Esophagus muscularis mucosa (tissue), 4 donors: ENCODE measurements around the gene NOG. TPM values are rescaled to one million over a fixed set of nuclear protein-coding genes. Genes with fewer than 3 reads are reported as not detected.

ENCODE experiments used
- DNase-seq: peaks from one replicate; pipeline ENCODE4 v3.0.0-alpha.2; 2017; ENCODE audit errors: extremely low spot score
- H3K27ac ChIP-seq, 4 donors: fragments of 200-600 bp; sonication (generic); replicated peaks in 1 of 4; 1 replicate in 3 of 4; 2 replicates in 1 of 4; pipeline ENCODE4 v1.5.1; 2016 to 2019; ENCODE audit warnings: mild to moderate bottlenecking in 1 of 4
- H3K27me3 ChIP-seq, 4 donors: fragments of 200-600 bp; sonication (generic); one replicate each; pipeline versions ENCODE4 v1.5.1 to v1.6.0; 2016 to 2019
- H3K36me3 ChIP-seq, 4 donors: fragments of 200-600 bp; sonication (generic); one replicate each; pipeline ENCODE4 v1.5.1; 2016 to 2019
- H3K4me1 ChIP-seq, 4 donors: fragments of 200-600 bp; sonication (generic); one replicate each; pipeline ENCODE4 v1.5.1; 2016 to 2019
- H3K4me3 ChIP-seq, 4 donors: fragments of 200-600 bp; sonication (generic); 1 replicate in 2 of 4; 2 replicates in 2 of 4; pipeline ENCODE4 v1.5.1; 2016 to 2019; ENCODE audit warnings: mild to moderate bottlenecking in 4 of 4, moderate library complexity in 1 of 4
- H3K9me3 ChIP-seq, 4 donors: fragments of 200-600 bp; sonication (generic); 1 replicate in 3 of 4; 2 replicates in 1 of 4; pipeline ENCODE4 v1.5.1; 2016 to 2019
- CTCF ChIP-seq, 3 experiments: fragments of 200-600 bp in 2 of 3; fragments of 450-650 bp in 1 of 3; sonication (generic) in 2 of 3; IDR thresholded peaks; one replicate each; pipeline ENCODE4 v1.5.1; 2017 to 2019; ENCODE audit warnings: antibody characterized with exemption in 3 of 3, mild to moderate bottlenecking in 2 of 3, moderate library complexity in 1 of 3
- EP300 ChIP-seq: sonication (generic); formaldehyde crosslinking; IDR thresholded peaks from one replicate; pipeline ENCODE4 v1.6.1; 2017; ENCODE audit warnings: antibody characterized with exemption
- POLR2A ChIP-seq: fragments of 450-650 bp; IDR thresholded peaks from one replicate; pipeline ENCODE4 v1.6.1; 2017; ENCODE audit warnings: antibody characterized with exemption, moderate library complexity, mild to moderate bottlenecking, low read depth
- POLR2AphosphoS5 ChIP-seq, 2 donors: sonication (generic); formaldehyde crosslinking; IDR thresholded peaks; one replicate each; pipeline ENCODE4 v1.6.1; 2017; ENCODE audit warnings: antibody characterized with exemption in 2 of 2
- WGBS: methylation state at CpG from one replicate; pipeline ENCODE4 v1.1.5; 2018; 5-methylcytosine and 5-hydroxymethylcytosine counted together
- intact Hi-C: fragments of 100-400 bp; cut with DNase I; formaldehyde crosslinking; loops from one replicate; pipeline ENCODE4 v1.15.1; 2023
- total RNA-seq, 4 donors: library from RNA; depleted of rRNA; stranded (reverse); fragments of >200 nt; gene quantifications; one replicate each; pipeline versions ENCODE4 v1.1.0 to v1.2.1, GENCODE V29; 2016

NOG gene
- total RNA-seq, 4 donors from 2014 or later, result 0.42 to 9.1 (median 6.7) TPM

- intact Hi-C loops, result no loop called here
- no peak for TF ChIP-seq POLR2A
- TF ChIP-seq POLR2AphosphoS5 (IDR thresholded peaks at IDR 0.05), result no peak
- TF ChIP-seq EP300, result no peak
- no peak for TF ChIP-seq CTCF (IDR thresholded peaks at IDR 0.05)
- Histone ChIP-seq H3K27ac (no peak overlapping the region), H3K4me3 (no peak overlapping the region), H3K9me3 (no peaks in the 10 kb centered on the region), H3K27me3 (peaks cover 0 to 9% (median 0%) of the 10 kb centered on the region in 4 donors), H3K36me3 (no peaks in the 10 kb centered on the region), H3K4me1 (peaks cover 5 to 17% (median 12%) of the 10 kb centered on the region in 4 donors)
- 80% methylated on average over 5 of the region's 5 CpGs for WGBS
- no peak for DNase-seq
These were observed 11.6 kb upstream of the NOG start for GRCh38 chr17:56581635-56582627.

- Histone ChIP-seq H3K4me3 (no peak overlapping the region), H3K36me3 (no peaks in the 10 kb centered on the region), H3K9me3 (no peaks in the 10 kb centered on the region), H3K27me3 (peaks cover 0 to 27% (median 0%) of the 10 kb centered on the region in 4 donors), H3K4me1 (peaks cover 0 to under 1% (median 0%) of the 10 kb centered on the region in 4 donors), H3K27ac (no peak overlapping the region)
- no peak for TF ChIP-seq CTCF (IDR thresholded peaks at IDR 0.05)
- TF ChIP-seq POLR2A, result no peak
- no peak for TF ChIP-seq EP300
- TF ChIP-seq POLR2AphosphoS5 (IDR thresholded peaks at IDR 0.05), result no peak
- WGBS, result 77% methylated on average over 7 of the region's 7 CpGs
- DNase-seq, result no peak
- intact Hi-C loops, result no loop called here
These were observed 9.7 kb upstream of the NOG start for GRCh38 chr17:56583772-56584171.

- 62% methylated on average over 5 of the region's 5 CpGs for WGBS
- no peak overlapping the region for H3K4me3 ChIP-seq
- intact Hi-C loops, result no loop called here
- no peak for TF ChIP-seq POLR2AphosphoS5 (IDR thresholded peaks at IDR 0.05)
- TF ChIP-seq EP300, result no peak
- TF ChIP-seq CTCF (IDR thresholded peaks at IDR 0.05), result no peak
- no peak for TF ChIP-seq POLR2A
- no peaks in the 10 kb centered on the region for H3K36me3 ChIP-seq
- peaks cover 0 to 51% (median 0%) of the 10 kb centered on the region in 4 donors for H3K27me3 ChIP-seq
- H3K27ac ChIP-seq, result no peak overlapping the region
- no peak for DNase-seq
- peaks cover 0 to 3% (median 2%) of the 10 kb centered on the region in 4 donors for H3K4me1 ChIP-seq
- no peaks in the 10 kb centered on the region for H3K9me3 ChIP-seq
These were observed 6.2 kb upstream of the NOG start for GRCh38 chr17:56587298-56587697.

- Histone ChIP-seq H3K27me3 (peaks cover 0 to 59% (median 19%) of the 10 kb centered on the region in 4 donors), H3K36me3 (no peaks in the 10 kb centered on the region), H3K9me3 (no peaks in the 10 kb centered on the region), H3K4me1 (peaks cover 43 to 56% (median 55%) of the 10 kb centered on the region in 4 donors), H3K27ac (peak overlapping the region in 2 of 4 donors; percentile 81 to 84), H3K4me3 (peak overlapping the region; percentile 63 to 70 (median 66))
- TF ChIP-seq POLR2A (no peak), POLR2AphosphoS5 (IDR thresholded peaks at IDR 0.05) (no peak), CTCF (IDR thresholded peaks at IDR 0.05) (peak in 2 of 3 experiments; percentile 94 to 99)
- intact Hi-C loops, result loop anchor here (1.0 to 10.0 kb wide), 3 partner anchors 82 to 190 kb away; no protein-coding TSS in a partner anchor
- no peak for DNase-seq
- WGBS, result 1% methylated on average over 21 of the region's 44 CpGs
These were observed 913 bp upstream of the NOG start for GRCh38 chr17:56592487-56593085.
